ENCODE data around the gene CARMIL1. TPM values are rescaled to one million over a fixed set of nuclear protein-coding genes. Genes with fewer than 3 reads are reported as not detected.

CARMIL1 gene
- total and polyA plus RNA-seq, 2 of the 8 experiments (the other 6 are each of a cell fraction or from before 2014, with no cell fraction given) = 20.3 to 40.4 TPM

DNA sequence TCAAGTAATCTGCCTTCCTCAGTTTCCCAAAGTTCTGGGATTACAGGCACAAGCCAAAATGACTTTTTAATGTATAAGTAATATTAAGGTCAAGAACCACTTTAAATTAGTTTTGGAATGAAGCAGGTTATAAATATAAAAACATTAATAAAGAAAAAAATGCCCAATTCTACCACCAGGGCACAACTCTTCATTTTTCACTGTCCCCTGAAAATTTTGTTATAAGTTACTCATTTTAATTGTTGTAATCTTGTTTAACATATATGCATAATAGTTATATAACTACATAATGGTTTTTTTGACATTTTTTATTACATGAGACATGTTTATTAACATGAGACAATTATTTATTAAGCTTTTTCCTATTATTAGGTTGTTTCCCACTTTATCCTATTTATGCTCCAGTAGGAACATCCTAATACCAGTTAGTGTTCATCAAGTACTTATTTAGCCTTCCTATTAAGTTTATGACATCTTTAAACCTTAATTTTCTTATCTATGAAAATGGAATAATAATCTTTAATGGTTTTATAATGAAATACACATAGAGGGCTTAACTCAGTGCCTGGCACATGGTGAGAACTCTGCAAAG, 190.7 kb downstream of the CARMIL1 start:
- Histone ChIP-seq H3K18ac (ENCODE audit: extremely low read depth, low read length) (no peak overlapping the region), H3K23me2 (ENCODE audit: low read depth, low read length) (no peaks in the 10 kb centered on the region), H2BK5ac (ENCODE audit: low read depth, low read length) (no peak overlapping the region), H2AK5ac (ENCODE audit: low read depth, low read length) (no peak overlapping the region), H2BK120ac (replicated peaks; ENCODE audit: low read depth, low read length) (no peak overlapping the region), H3K79me2 (ENCODE audit: control insufficient read depth in 1 of 2, insufficient read depth in 2 of 2, low read length in 2 of 2) (no peaks in the 10 kb centered on the region), H4K5ac (ENCODE audit: insufficient read length, low read depth, low read length) (no peak overlapping the region), H4K91ac (replicated peaks; ENCODE audit: insufficient read length, low read length) (no peak overlapping the region), H3K9me3 (ENCODE audit: insufficient read depth in 2 of 2, low read depth in 1 of 2, low read length in 1 of 2) (no peaks in the 10 kb centered on the region), H3K14ac (ENCODE audit: insufficient read length) (no peak overlapping the region), H3K27me3 (replicated peaks in 1 of 4; ENCODE audit: control insufficient read depth in 3 of 4, extremely low read depth in 1 of 4, insufficient read depth in 3 of 4, low read length in 3 of 4) (peaks cover 0 to 1% (median 0%) of the 10 kb centered on the region in 4 experiments; a peak in 1 of 7 replicates), H4K8ac (ENCODE audit: extremely low read depth, insufficient read depth, low read length) (no peak overlapping the region), H3K4me2 (ENCODE audit: insufficient read depth in 1 of 2, low read depth in 2 of 2, low read length in 2 of 2) (no peak overlapping the region), H3K79me1 (ENCODE audit: low read depth, low read length) (no peaks in the 10 kb centered on the region), H2AFZ (ENCODE audit: low read length) (no peak overlapping the region), H3K56ac (replicated peaks; ENCODE audit: insufficient read length, low read depth, low read length) (no peak overlapping the region), H3K9ac (replicated peaks in 1 of 4; ENCODE audit: extremely low read depth in 1 of 4, low read depth in 3 of 4, low read length in 3 of 4) (no peak overlapping the region), H3K4me3 (ENCODE audit: extremely low read depth in 1 of 4, insufficient read depth in 2 of 4, low read depth in 3 of 4, low read length in 4 of 4) (no peak overlapping the region), H3K27ac (ENCODE audit: low read depth, low read length) (no peak overlapping the region), H4K20me1 (replicated peaks in 1 of 2; ENCODE audit: control insufficient read depth in 1 of 2, insufficient read depth in 2 of 2, low read length in 2 of 2) (no peaks in the 10 kb centered on the region), H3K23ac (ENCODE audit: insufficient read length) (no peak overlapping the region), H2BK15ac (ENCODE audit: low read length) (no peak overlapping the region), H2BK20ac (ENCODE audit: low read length) (no peak overlapping the region), H3K36me3 (ENCODE audit: control insufficient read depth in 2 of 4, insufficient read depth in 4 of 4, low read length in 3 of 4) (peaks cover 0 to 5% (median 1%) of the 10 kb centered on the region in 4 experiments; a peak in 2 of 8 replicates), H3K4ac (replicated peaks; ENCODE audit: insufficient read length, low read depth, low read length) (no peak overlapping the region), H2BK12ac (ENCODE audit: low read depth, low read length) (no peak overlapping the region), H3K4me1 (replicated peaks in 1 of 4; ENCODE audit: control insufficient read depth in 3 of 4, insufficient read depth in 4 of 4, low read length in 3 of 4) (peaks cover 0 to 3% (median under 1%) of the 10 kb centered on the region in 4 experiments; a peak in 3 of 7 replicates)
- no peak for FAIRE-seq
- POLR2A ChIA-PET (ENCODE audit: partially characterized antibody) = interaction anchor here (0.6 kb wide), 1 partner anchor 17 kb away, joined by 3 read pairs; no protein-coding TSS in a partner anchor
- no peak for DNase-seq (ENCODE audit: low read depth in 1 of 2, low spot score in 2 of 2)
- CTCF ChIA-PET (ENCODE audit: partially characterized antibody) = interaction anchor here (0.6 to 1.7 kb wide), 10 partner anchors 15 to 203 kb away, joined by 3 to 5 read pairs (median 4); partner anchors contain the start of gene CARMIL1
- TF ChIP-seq SP1 (IDR thresholded peaks at IDR 0.05; ENCODE audit: low read depth, low read length) (no peak), RBBP5 (IDR thresholded peaks at IDR 0.05; ENCODE audit: borderline replicate concordance, low read depth, low read length) (no peak), NANOG (IDR thresholded peaks at IDR 0.05; ENCODE audit: insufficient read depth, low read depth, low read length, poor library complexity, severe bottlenecking) (no peak), PHF8 (conservative IDR thresholded peaks at IDR 0.05; ENCODE audit: low read depth, low read length) (no peak), KDM1A (IDR thresholded peaks at IDR 0.05; ENCODE audit: borderline replicate concordance, low read length) (no peak), EGR1 (IDR thresholded peaks at IDR 0.05; ENCODE audit: borderline replicate concordance, low read depth, low read length) (no peak), CBX8 (IDR thresholded peaks at IDR 0.05; ENCODE audit: borderline replicate concordance, low read depth, low read length) (no peak)
- TF ChIP-seq, protein P1, sequence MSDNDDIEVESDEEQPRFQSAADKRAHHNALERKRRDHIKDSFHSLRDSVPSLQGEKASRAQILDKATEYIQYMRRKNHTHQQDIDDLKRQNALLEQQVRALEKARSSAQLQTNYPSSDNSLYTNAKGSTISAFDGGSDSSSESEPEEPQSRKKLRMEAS (IDR thresholded peaks at IDR 0.05) = no peak

Data from H1 (cell line).